K562 (cell line): ENCODE results near the gene MTA2. TPM values are rescaled to one million over a fixed set of nuclear protein-coding genes. Genes with fewer than 3 reads are reported as not detected.

Experiments used
- ARID1B ChIP-seq: fragments of 450-650 bp; IDR thresholded peaks from 2 replicates; pipeline ENCODE4 v1.6.1; 2016; ENCODE audit warnings: antibody characterized with exemption, mild to moderate bottlenecking, inconsistent platforms
- ASH1L ChIP-seq: fragments of 450-650 bp; IDR thresholded peaks from 2 replicates; pipeline ENCODE4 v1.6.1; 2018; ENCODE audit warnings: borderline replicate concordance, mild to moderate bottlenecking, low read depth; ENCODE audit not compliant: partially characterized antibody
- C11orf30 ChIP-seq: fragments of 450-650 bp; IDR thresholded peaks from 2 replicates; pipeline ENCODE4 v1.6.1; 2016; ENCODE audit warnings: low read depth, mild to moderate bottlenecking
- CREM ChIP-seq: IDR thresholded peaks from 2 replicates; pipeline ENCODE4 v1.6.1; 2014; ENCODE audit warnings: antibody characterized with exemption, low read depth
- FOXM1 ChIP-seq, 2 experiments: fragments of 450-650 bp in 1 of 2; sonication (generic) in 1 of 2; formaldehyde crosslinking in 1 of 2; IDR thresholded peaks; 2 replicates each; pipeline versions ENCODE4 v1.6.1 to v1.9.0; 2017 to 2022; ENCODE audit warnings: low read depth in 2 of 2, mild to moderate bottlenecking in 2 of 2, missing genetic modification reagents in 1 of 2, moderate library complexity in 1 of 2
- GTF2A2 ChIP-seq: IDR thresholded peaks from 2 replicates; pipeline ENCODE4 v1.6.1; 2016; ENCODE audit warnings: mild to moderate bottlenecking, missing genetic modification characterization, missing compliant biosample characterization
- ILF3 ChIP-seq: fragments of 450-650 bp; IDR thresholded peaks from 2 replicates; pipeline ENCODE4 v1.6.1; 2018; ENCODE audit warnings: antibody characterized with exemption, mild to moderate bottlenecking, moderate library complexity, borderline replicate concordance
- JUND ChIP-seq, 2 experiments: IDR thresholded peaks; 2 replicates in 1 of 2; 3 replicates in 1 of 2; pipeline ENCODE4 v1.6.1; 2011; ENCODE audit warnings: borderline replicate concordance in 2 of 2, low read depth in 2 of 2, low read length in 2 of 2, improper control_type of control experiment in 1 of 2, missing biosample characterization in 1 of 2, missing genetic modification characterization in 1 of 2, missing genetic modification reagents in 1 of 2
- KDM2B ChIP-seq: fragments of 250-450 bp; sonication (Bioruptor Pico); IDR thresholded peaks from 2 replicates; pipeline ENCODE4 v1.8.0; 2021; ENCODE audit warnings: mild to moderate bottlenecking, moderate library complexity
- MNT ChIP-seq, 2 experiments: fragments of 450-650 bp; conservative IDR thresholded peaks; 2 replicates each; pipeline ENCODE4 v1.6.1; 2017; ENCODE audit warnings: mild to moderate bottlenecking in 2 of 2, moderate library complexity in 2 of 2
- NONO ChIP-seq, 2 experiments: fragments of 200-400 bp in 1 of 2; fragments of 450-650 bp in 1 of 2; formaldehyde crosslinking in 1 of 2; IDR thresholded peaks; 2 replicates each; pipeline ENCODE4 v1.6.1; 2017; ENCODE audit warnings: low read depth in 2 of 2, mild to moderate bottlenecking in 2 of 2, moderate library complexity in 2 of 2, low read length in 1 of 2
- NR1H2 ChIP-seq: sonication (generic); formaldehyde crosslinking; IDR thresholded peaks from 2 replicates; pipeline ENCODE4 v1.4.0; 2020; ENCODE audit warnings: mild to moderate bottlenecking, missing genetic modification reagents
- NUFIP1 ChIP-seq: fragments of 450-650 bp; IDR thresholded peaks from 2 replicates; pipeline ENCODE4 v1.6.1; 2018; ENCODE audit not compliant: partially characterized antibody
- POLR2A ChIP-seq: fragments of 450-650 bp; conservative IDR thresholded peaks from 2 replicates; pipeline ENCODE4 v1.6.1; 2016
- POLR3A ChIP-seq: IDR thresholded peaks from 2 replicates; pipeline ENCODE4 v1.6.1; 2011; ENCODE audit warnings: borderline replicate concordance, mild to moderate bottlenecking, moderate library complexity; ENCODE audit not compliant: insufficient read length, insufficient read depth; ENCODE audit errors: extremely low read depth
- PPARD ChIP-seq: fragments of 250-450 bp; sonication (Bioruptor Pico); IDR thresholded peaks from 2 replicates; pipeline ENCODE4 v1.8.0; 2022; ENCODE audit warnings: inconsistent platforms, mild to moderate bottlenecking, moderate library complexity
- RAD21 ChIP-seq, 2 experiments: fragments of 250-450 bp in 1 of 2; fragments of 450-650 bp in 1 of 2; sonication (Bioruptor Pico) in 1 of 2; formaldehyde crosslinking in 1 of 2; IDR thresholded peaks in 1 of 2; conservative IDR thresholded peaks in 1 of 2; 2 replicates each; pipeline versions ENCODE4 v1.4.0 to v1.8.0; 2020 to 2022; ENCODE audit warnings: mild to moderate bottlenecking in 2 of 2, moderate library complexity in 1 of 2
- SMARCA5 ChIP-seq: fragments of 450-650 bp; IDR thresholded peaks from 2 replicates; pipeline ENCODE4 v1.6.1; 2016
- TAF1 ChIP-seq: IDR thresholded peaks from 2 replicates; pipeline ENCODE4 v1.6.1; 2011; ENCODE audit warnings: mild to moderate bottlenecking, low read length, moderate library complexity; ENCODE audit not compliant: insufficient read depth, control insufficient read depth, severe bottlenecking; ENCODE audit errors: extremely low read depth
- ZNF445 ChIP-seq: fragments of 250-450 bp; sonication (Bioruptor Pico); IDR thresholded peaks from 2 replicates; pipeline ENCODE4 v1.4.0; 2020; ENCODE audit warnings: low read depth, mild to moderate bottlenecking, moderate library complexity
- ZNF609 ChIP-seq: sonication (generic); formaldehyde crosslinking; IDR thresholded peaks from 2 replicates; pipeline ENCODE4 v1.8.1; 2023; ENCODE audit warnings: missing genetic modification reagents, mild to moderate bottlenecking, borderline replicate concordance
- ZNF699 ChIP-seq: fragments of 250-450 bp; sonication (Bioruptor Pico); IDR thresholded peaks from 2 replicates; pipeline ENCODE4 v1.8.0; 2021; ENCODE audit warnings: mild to moderate bottlenecking, moderate library complexity; ENCODE audit not compliant: insufficient replicate concordance
- polyA plus RNA-seq, 8 experiments: library from polyadenylated mRNA; depleted of rRNA in 4 of 8; stranded (reverse) in 5 of 8; unstranded in 3 of 8; fragments of >200 nt; fragmentation: Nextera tagmentation in 2 of 8; fragmentation: Illumina TruSeq in 1 of 8; extraction: Ambion mirVana in 2 of 8; extraction: Trizol in 1 of 8; gene quantifications; 2 replicates each; pipeline versions ENCODE4 v1.2.1 to v1.2.3, GENCODE V29; 2011 to 2014; ENCODE audit warnings: inconsistent platforms in 1 of 8, missing spikeins in 1 of 8
- total RNA-seq, 7 experiments: library from RNA; depleted of rRNA in 6 of 7; stranded (reverse); fragments of >200 nt in 6 of 7; fragmentation: Illumina TruSeq in 2 of 7; extraction: Trizol in 2 of 7; gene quantifications; 2 replicates each; pipeline versions ENCODE4 v1.2.1 to v1.2.3, GENCODE V29; 2011 to 2021; ENCODE audit warnings: low replicate concordance in 1 of 7

Gene MTA2
- total and polyA plus RNA-seq, 9 of the 15 experiments (the other 6 are each of a cell fraction or from before 2014, with no cell fraction given) = 6.2 to 220 (median 172) TPM

GRCh38 chr11:62614275-62614674, 12.6 kb upstream of the MTA2 start (continued):
- TF ChIP-seq FOXM1 (IDR thresholded peaks at IDR 0.05; ENCODE audit: low read depth) = no peak
- TF ChIP-seq FOXM1 (CRISPR knock-in tag; IDR thresholded peaks at IDR 0.05; ENCODE audit: low read depth) = no peak
- no peak for TF ChIP-seq ASH1L
- TF ChIP-seq NONO (IDR thresholded peaks at IDR 0.05; ENCODE audit: low read depth in 2 of 2, low read length in 1 of 2) = no peak
- TF ChIP-seq KDM2B = no peak
- TF ChIP-seq SMARCA5 = no peak
- TF ChIP-seq ZNF699 (CRISPR knock-in tag) = no peak
- TF ChIP-seq ILF3 = no peak
- no peak for TF ChIP-seq POLR3A
- 0 out of 2 replicates have a peak, but pooled peaks have one; percentile 28 for TF ChIP-seq POLR2A
- TF ChIP-seq TAF1 = no peak
- TF ChIP-seq NR1H2 (CRISPR knock-in tag) = no peak
- no peak for TF ChIP-seq PPARD
- TF ChIP-seq ZNF445 (CRISPR knock-in tag) = no peak
- no peak for TF ChIP-seq CREM
- no peak for TF ChIP-seq ZNF609 (CRISPR knock-in tag)
- 0 out of 2 replicates have a peak, but pooled peaks have one; percentile 15 for TF ChIP-seq ARID1B
- TF ChIP-seq JUND (IDR thresholded peaks at IDR 0.05; ENCODE audit: borderline replicate concordance, low read depth, low read length) = peak; percentile 40; the same call in 1 of the 2 replicates
- TF ChIP-seq JUND (tag; IDR thresholded peaks at IDR 0.05; ENCODE audit: borderline replicate concordance, low read depth, low read length) = peak; percentile 43; the same call in 1 of the 3 replicates
- TF ChIP-seq GTF2A2 = no peak
- TF ChIP-seq MNT (conservative IDR thresholded peaks at IDR 0.05) = 0 out of 4 replicates have a peak, but pooled peaks of 1 of the 2 experiments have one; percentile 43
- TF ChIP-seq RAD21 (CRISPR knock-in tag; conservative IDR thresholded peaks at IDR 0.05 in 1 of 2, IDR thresholded peaks at IDR 0.05 in 1 of 2) = no peak
- TF ChIP-seq C11orf30 = peak; percentile 83
- TF ChIP-seq NUFIP1 = no peak
